Tibial nerve (tissue), 4 donors: ENCODE data around the gene ZBTB7C.

Source experiments
- EP300 ChIP-seq, 2 donors: sonication (generic); formaldehyde crosslinking; IDR thresholded peaks; one replicate each; pipeline ENCODE4 v1.6.1; 2017; ENCODE audit warnings: antibody characterized with exemption in 2 of 2, mild to moderate bottlenecking in 1 of 2
- TF ChIP-seq, protein P1 (sequence below), 5 experiments: fragments of 200-600 bp in 3 of 5; fragments of 450-650 bp in 2 of 5; sonication (generic) in 3 of 5; IDR thresholded peaks; one replicate each; pipeline ENCODE4 v1.5.1; 2016 to 2019; ENCODE audit warnings: antibody characterized with exemption in 5 of 5, mild to moderate bottlenecking in 3 of 5, moderate library complexity in 2 of 5

DNA sequence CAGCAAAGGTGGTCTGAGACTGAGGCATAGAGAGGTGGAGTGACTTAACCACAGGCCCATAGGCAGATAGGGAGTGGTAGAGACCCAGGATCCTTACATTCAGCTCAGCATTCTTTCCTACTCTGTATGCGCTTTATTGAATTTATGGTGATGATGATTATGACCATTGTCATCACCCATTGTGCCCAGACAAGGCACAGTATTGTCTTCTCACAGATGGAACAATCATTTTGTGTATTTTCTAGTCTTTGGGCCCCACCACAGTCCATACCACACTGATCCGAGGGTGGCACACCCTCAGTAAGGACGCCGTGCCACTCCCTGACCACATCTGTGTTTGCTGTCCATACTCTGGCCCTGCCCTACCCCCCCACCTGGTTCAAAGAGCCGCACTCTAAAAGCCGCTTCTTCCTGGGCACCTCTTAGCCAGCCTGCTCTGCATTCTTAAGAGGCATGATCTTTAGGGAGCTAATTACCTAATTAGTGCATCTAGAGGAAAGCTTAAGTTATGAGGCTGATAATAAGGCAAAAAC, 299.2 kb downstream of the ZBTB7C start:
- TF ChIP-seq, protein P1, sequence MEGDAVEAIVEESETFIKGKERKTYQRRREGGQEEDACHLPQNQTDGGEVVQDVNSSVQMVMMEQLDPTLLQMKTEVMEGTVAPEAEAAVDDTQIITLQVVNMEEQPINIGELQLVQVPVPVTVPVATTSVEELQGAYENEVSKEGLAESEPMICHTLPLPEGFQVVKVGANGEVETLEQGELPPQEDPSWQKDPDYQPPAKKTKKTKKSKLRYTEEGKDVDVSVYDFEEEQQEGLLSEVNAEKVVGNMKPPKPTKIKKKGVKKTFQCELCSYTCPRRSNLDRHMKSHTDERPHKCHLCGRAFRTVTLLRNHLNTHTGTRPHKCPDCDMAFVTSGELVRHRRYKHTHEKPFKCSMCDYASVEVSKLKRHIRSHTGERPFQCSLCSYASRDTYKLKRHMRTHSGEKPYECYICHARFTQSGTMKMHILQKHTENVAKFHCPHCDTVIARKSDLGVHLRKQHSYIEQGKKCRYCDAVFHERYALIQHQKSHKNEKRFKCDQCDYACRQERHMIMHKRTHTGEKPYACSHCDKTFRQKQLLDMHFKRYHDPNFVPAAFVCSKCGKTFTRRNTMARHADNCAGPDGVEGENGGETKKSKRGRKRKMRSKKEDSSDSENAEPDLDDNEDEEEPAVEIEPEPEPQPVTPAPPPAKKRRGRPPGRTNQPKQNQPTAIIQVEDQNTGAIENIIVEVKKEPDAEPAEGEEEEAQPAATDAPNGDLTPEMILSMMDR (IDR thresholded peaks at IDR 0.05) = no peak
- no peak for TF ChIP-seq EP300 (IDR thresholded peaks at IDR 0.05)
